ENCODE measurements around the gene NHERF2. TPM values are rescaled to one million over a fixed set of nuclear protein-coding genes. Genes with fewer than 3 reads are reported as not detected.

NHERF2 gene
- total RNA-seq, 1 donor from 2014 or later, result 2.2 TPM

GRCh38 chr16:2078096-2078495, 51.4 kb downstream of the NHERF2 start:
- H3K27ac Mint-ChIP-seq, result no peak overlapping the region
- intact Hi-C loops (cut with micrococcal nuclease), result no loop called here
- no peaks in the 10 kb centered on the region for H3K4me1 Mint-ChIP-seq (ENCODE audit: low read depth)
- no peaks in the 10 kb centered on the region for H3K27me3 Mint-ChIP-seq (ENCODE audit: insufficient read depth)
- H3K36me3 Mint-ChIP-seq (ENCODE audit: low read depth), result peaks cover 9% of the 10 kb centered on the region
- H3K9me3 Mint-ChIP-seq, result no peaks in the 10 kb centered on the region
- no peak for DNase-seq (ENCODE audit: low spot score)
- no peak overlapping the region for H3K4me3 Mint-ChIP-seq

DNA sequence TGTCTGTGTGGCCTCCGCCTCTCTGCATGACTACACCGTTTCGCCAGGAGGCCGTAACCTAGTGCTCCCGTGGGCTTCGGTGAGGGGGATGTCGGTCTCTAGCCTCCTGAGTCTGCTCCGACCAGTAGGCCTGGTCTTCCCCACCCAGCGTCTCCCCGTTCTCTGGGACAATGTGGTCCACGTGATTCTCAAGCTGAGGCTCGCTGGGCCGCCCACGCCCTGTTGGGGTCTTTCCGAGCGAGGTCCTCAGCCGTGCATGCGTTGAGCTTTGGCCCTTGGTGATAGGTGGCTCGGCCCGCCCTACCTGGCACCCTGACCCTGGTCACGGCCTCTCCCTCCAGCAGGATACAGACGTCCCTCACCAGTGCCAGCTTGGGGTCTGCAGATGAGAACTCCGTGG, 52.0 kb downstream of the NHERF2 start:
- Mint-ChIP-seq H3K9me3 (no peaks in the 10 kb centered on the region), H3K36me3 (ENCODE audit: low read depth) (peaks cover 9% of the 10 kb centered on the region), H3K27ac (no peak overlapping the region), H3K4me1 (ENCODE audit: low read depth) (no peaks in the 10 kb centered on the region), H3K27me3 (ENCODE audit: insufficient read depth) (no peaks in the 10 kb centered on the region), H3K4me3 (no peak overlapping the region)
- DNase-seq (ENCODE audit: low spot score), result no peak
- intact Hi-C loops (cut with micrococcal nuclease), result no loop called here

GRCh38 chr16:2079311-2079800, 52.7 kb downstream of the NHERF2 start:
- no peaks in the 10 kb centered on the region for H3K27me3 Mint-ChIP-seq (ENCODE audit: insufficient read depth)
- intact Hi-C loops (cut with micrococcal nuclease), result no loop called here
- peaks cover 9% of the 10 kb centered on the region for H3K36me3 Mint-ChIP-seq (ENCODE audit: low read depth)
- no peak for DNase-seq (ENCODE audit: low spot score)
- H3K4me3 Mint-ChIP-seq, result no peak overlapping the region
- H3K9me3 Mint-ChIP-seq, result no peaks in the 10 kb centered on the region
- no peak overlapping the region for H3K27ac Mint-ChIP-seq
- no peaks in the 10 kb centered on the region for H3K4me1 Mint-ChIP-seq (ENCODE audit: low read depth)

- Mint-ChIP-seq H3K27me3 (ENCODE audit: insufficient read depth) (no peaks in the 10 kb centered on the region), H3K27ac (no peak overlapping the region), H3K36me3 (ENCODE audit: low read depth) (peaks cover 6% of the 10 kb centered on the region), H3K9me3 (no peaks in the 10 kb centered on the region), H3K4me1 (ENCODE audit: low read depth) (no peaks in the 10 kb centered on the region), H3K4me3 (no peak overlapping the region)
- no peak for DNase-seq (ENCODE audit: low spot score)
- intact Hi-C loops (cut with micrococcal nuclease), result no loop called here
These were observed 53.3 kb downstream of the NHERF2 start for GRCh38 chr16:2079991-2080390.

DNA sequence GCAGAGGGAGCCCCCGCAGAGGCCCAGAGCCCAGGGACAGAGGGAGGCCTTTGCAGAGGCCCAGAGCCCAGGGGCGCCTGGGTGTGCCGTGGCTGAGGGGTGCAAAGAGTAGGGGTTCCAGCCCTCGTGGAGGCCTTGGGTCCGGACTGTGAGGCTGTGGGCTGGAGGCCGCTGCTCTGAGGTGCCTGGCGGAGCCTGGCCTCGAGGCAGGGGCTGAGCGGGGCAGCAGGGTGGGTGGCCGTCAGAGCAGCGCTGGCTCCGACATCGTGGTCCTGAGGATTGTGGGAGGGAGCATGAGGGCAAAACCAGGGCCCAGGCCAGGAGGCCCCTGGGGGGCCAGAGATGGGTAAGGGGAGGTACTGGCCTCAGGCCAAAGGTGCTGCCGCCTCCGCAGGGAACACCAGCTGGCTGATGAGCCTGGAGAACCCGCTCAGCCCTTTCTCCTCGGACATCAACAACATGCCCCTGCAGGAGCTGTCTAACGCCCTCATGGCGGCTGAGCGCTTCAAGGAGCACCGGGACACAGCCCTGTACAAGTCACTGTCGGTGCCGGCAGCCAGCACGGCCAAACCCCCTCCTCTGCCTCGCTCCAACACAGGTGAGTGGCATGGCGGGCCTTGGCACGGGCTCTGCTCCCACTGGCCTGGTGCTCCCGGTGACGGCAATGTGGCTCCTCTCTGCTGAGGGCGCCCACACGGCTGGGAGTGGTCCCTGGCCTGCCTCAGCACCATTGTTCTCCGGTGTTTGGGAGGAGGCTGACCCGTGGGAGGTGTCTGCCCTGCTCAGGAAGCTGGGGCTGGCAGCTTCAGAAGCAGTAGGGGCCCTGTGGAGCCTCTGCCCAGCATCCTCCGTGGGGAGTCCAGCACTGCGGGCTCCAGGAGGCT, 54.7 kb downstream of the NHERF2 start:
- H3K36me3 Mint-ChIP-seq (ENCODE audit: low read depth), result peaks cover 2% of the 10 kb centered on the region
- H3K4me1 Mint-ChIP-seq (ENCODE audit: low read depth), result no peaks in the 10 kb centered on the region
- no peak for DNase-seq (ENCODE audit: low spot score)
- H3K27ac Mint-ChIP-seq, result no peak overlapping the region
- no peaks in the 10 kb centered on the region for H3K27me3 Mint-ChIP-seq (ENCODE audit: insufficient read depth)
- no peaks in the 10 kb centered on the region for H3K9me3 Mint-ChIP-seq
- intact Hi-C loops (cut with micrococcal nuclease), result no loop called here
- H3K4me3 Mint-ChIP-seq, result no peak overlapping the region

DNA sequence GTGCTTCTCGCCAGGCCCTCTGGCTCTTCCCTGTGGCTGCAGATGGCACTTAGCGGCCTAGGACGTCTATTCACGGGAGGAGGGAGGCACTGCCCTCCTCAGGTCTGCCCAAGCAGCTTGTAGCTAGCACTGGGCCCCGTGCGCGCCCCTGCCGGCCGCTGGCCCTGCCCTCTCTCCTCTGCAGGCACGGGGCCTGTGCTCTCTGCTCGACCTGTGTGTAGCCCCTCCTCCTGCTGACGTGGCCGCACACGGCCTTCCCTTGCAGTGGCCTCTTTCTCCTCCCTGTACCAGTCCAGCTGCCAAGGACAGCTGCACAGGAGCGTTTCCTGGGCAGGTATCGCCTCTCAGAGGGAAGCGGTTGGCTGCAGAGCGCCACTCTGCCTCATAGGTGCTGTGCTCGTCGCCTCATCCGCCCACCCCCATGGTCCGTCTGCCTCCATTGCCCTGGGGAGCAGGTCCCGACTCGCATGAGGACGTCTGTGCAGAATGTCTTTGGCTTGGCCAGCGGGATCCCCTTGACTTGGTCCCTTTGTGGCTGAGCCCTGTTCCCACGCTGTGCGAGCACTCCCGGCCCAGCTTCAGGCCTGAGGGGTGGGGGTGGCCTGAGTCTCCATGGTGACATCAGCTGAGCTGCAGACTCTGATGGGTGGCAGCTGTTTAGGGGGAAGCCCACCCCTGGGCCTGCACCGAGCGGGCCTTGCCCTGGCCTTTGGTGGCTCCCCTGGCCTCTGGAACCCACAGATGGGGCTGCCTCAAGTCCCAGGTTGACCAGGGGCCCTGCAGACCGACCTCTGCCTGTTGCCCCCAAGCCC, 55.7 kb downstream of the NHERF2 start:
- no peak for DNase-seq (ENCODE audit: low spot score)

DNA sequence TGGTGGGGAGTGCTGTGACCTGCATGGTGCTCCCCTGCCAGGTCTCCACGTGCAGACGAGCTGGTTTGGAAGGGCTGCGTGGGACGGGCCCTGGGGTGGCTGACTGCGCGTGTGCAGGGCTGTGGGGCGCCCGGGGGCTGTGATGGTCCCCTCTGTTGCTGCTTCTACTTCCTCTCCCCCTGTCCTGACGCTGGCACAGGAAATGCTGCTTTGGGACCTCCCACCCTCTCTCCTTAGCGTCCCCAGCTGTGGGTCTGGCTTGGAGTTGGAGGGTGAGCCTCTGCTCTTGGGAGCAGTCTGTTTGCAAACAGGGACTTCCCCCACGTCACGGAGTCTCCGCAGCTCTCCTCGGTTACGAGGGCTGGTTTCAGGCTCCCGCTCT, 56.3 kb downstream of the NHERF2 start:
- intact Hi-C loops (cut with micrococcal nuclease), result no loop called here
- Mint-ChIP-seq H3K27me3 (ENCODE audit: insufficient read depth) (no peaks in the 10 kb centered on the region), H3K4me1 (ENCODE audit: low read depth) (no peaks in the 10 kb centered on the region), H3K4me3 (no peak overlapping the region), H3K36me3 (ENCODE audit: low read depth) (no peaks in the 10 kb centered on the region), H3K27ac (no peak overlapping the region), H3K9me3 (no peaks in the 10 kb centered on the region)
- no peak for DNase-seq (ENCODE audit: low spot score)

More for the DNA sequence above, 55.7 kb downstream of the NHERF2 start:
- Mint-ChIP-seq H3K36me3 (ENCODE audit: low read depth) (peaks cover under 1% of the 10 kb centered on the region), H3K9me3 (no peaks in the 10 kb centered on the region), H3K4me3 (no peak overlapping the region), H3K27me3 (ENCODE audit: insufficient read depth) (no peaks in the 10 kb centered on the region), H3K4me1 (ENCODE audit: low read depth) (no peaks in the 10 kb centered on the region), H3K27ac (no peak overlapping the region)
- intact Hi-C loops (cut with micrococcal nuclease), result no loop called here

- H3K4me1 Mint-ChIP-seq (ENCODE audit: low read depth), result no peaks in the 10 kb centered on the region
- no peak overlapping the region for H3K27ac Mint-ChIP-seq
- no peak for DNase-seq (ENCODE audit: low spot score)
- H3K27me3 Mint-ChIP-seq (ENCODE audit: insufficient read depth), result no peaks in the 10 kb centered on the region
- no peaks in the 10 kb centered on the region for H3K36me3 Mint-ChIP-seq (ENCODE audit: low read depth)
- no peaks in the 10 kb centered on the region for H3K9me3 Mint-ChIP-seq
- intact Hi-C loops (cut with micrococcal nuclease), result no loop called here
- no peak overlapping the region for H3K4me3 Mint-ChIP-seq
These were observed 56.7 kb downstream of the NHERF2 start for GRCh38 chr16:2083409-2083808.

GRCh38 chr16:2083876-2084780, 57.4 kb downstream of the NHERF2 start:
- peaks cover 1% of the 10 kb centered on the region for H3K36me3 Mint-ChIP-seq (ENCODE audit: low read depth)
- H3K27ac Mint-ChIP-seq, result no peak overlapping the region
- H3K27me3 Mint-ChIP-seq (ENCODE audit: insufficient read depth), result no peaks in the 10 kb centered on the region
- no peak for DNase-seq (ENCODE audit: low spot score)
- H3K9me3 Mint-ChIP-seq, result no peaks in the 10 kb centered on the region
- no peak overlapping the region for H3K4me3 Mint-ChIP-seq
- H3K4me1 Mint-ChIP-seq (ENCODE audit: low read depth), result no peaks in the 10 kb centered on the region
- intact Hi-C loops (cut with micrococcal nuclease), result no loop called here

- no peaks in the 10 kb centered on the region for H3K9me3 Mint-ChIP-seq
- no peaks in the 10 kb centered on the region for H3K4me1 Mint-ChIP-seq (ENCODE audit: low read depth)
- peaks cover 2% of the 10 kb centered on the region for H3K36me3 Mint-ChIP-seq (ENCODE audit: low read depth)
- DNase-seq (ENCODE audit: low spot score), result no peak
- no peaks in the 10 kb centered on the region for H3K27me3 Mint-ChIP-seq (ENCODE audit: insufficient read depth)
- no peak overlapping the region for H3K27ac Mint-ChIP-seq
- intact Hi-C loops (cut with micrococcal nuclease), result no loop called here
- no peak overlapping the region for H3K4me3 Mint-ChIP-seq
These were observed 58.4 kb downstream of the NHERF2 start for GRCh38 chr16:2084895-2085625.

GRCh38 chr16:2085669-2086068, 59.0 kb downstream of the NHERF2 start:
- Mint-ChIP-seq H3K27me3 (ENCODE audit: insufficient read depth) (no peaks in the 10 kb centered on the region), H3K36me3 (ENCODE audit: low read depth) (peaks cover 2% of the 10 kb centered on the region), H3K9me3 (no peaks in the 10 kb centered on the region), H3K4me1 (ENCODE audit: low read depth) (no peaks in the 10 kb centered on the region), H3K27ac (no peak overlapping the region), H3K4me3 (no peak overlapping the region)
- DNase-seq (ENCODE audit: low spot score), result no peak
- intact Hi-C loops (cut with micrococcal nuclease), result no loop called here

DNA sequence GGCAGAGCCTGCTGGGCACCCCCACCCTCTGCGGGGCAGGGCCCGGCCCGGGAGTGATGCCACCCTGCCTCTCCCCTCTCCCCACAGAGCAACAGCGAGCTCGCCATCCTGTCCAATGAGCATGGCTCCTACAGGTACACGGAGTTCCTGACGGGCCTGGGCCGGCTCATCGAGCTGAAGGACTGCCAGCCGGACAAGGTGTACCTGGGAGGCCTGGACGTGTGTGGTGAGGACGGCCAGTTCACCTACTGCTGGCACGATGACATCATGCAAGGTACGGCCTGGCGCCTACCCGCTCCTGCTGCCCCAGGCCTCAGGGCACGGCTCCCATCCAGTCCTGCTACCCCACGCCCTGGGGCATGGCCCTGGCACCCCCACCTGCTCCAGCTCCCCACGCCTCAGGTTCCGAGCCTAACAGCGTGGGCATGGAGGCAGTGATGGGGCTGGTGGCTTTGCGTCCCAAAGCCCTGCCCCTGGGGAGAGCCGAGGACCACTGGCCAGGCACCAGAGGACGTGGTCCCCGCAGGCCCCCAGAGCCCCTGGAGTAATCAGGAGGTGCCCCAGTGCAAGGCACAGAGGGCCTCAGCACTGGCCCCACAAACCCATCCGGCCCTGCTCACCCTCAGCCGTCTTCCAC, 59.5 kb downstream of the NHERF2 start:
- no peaks in the 10 kb centered on the region for H3K9me3 Mint-ChIP-seq
- H3K4me1 Mint-ChIP-seq (ENCODE audit: low read depth), result no peaks in the 10 kb centered on the region
- DNase-seq (ENCODE audit: low spot score), result no peak
- H3K27ac Mint-ChIP-seq, result no peak overlapping the region
- H3K4me3 Mint-ChIP-seq, result no peak overlapping the region
- intact Hi-C loops (cut with micrococcal nuclease), result no loop called here
- H3K27me3 Mint-ChIP-seq (ENCODE audit: insufficient read depth), result no peaks in the 10 kb centered on the region
- H3K36me3 Mint-ChIP-seq (ENCODE audit: low read depth), result peaks cover 2% of the 10 kb centered on the region
